NCI-H128 (cell line): Measurements from ENCODE around the gene SMYD5.

Experiments used
- DNase-seq: peaks from one replicate; lab custom pipeline; 2025; ENCODE audit not compliant: unreplicated experiment; lab: John Stamatoyannopoulos, UW

SMYD5 gene

DNA sequence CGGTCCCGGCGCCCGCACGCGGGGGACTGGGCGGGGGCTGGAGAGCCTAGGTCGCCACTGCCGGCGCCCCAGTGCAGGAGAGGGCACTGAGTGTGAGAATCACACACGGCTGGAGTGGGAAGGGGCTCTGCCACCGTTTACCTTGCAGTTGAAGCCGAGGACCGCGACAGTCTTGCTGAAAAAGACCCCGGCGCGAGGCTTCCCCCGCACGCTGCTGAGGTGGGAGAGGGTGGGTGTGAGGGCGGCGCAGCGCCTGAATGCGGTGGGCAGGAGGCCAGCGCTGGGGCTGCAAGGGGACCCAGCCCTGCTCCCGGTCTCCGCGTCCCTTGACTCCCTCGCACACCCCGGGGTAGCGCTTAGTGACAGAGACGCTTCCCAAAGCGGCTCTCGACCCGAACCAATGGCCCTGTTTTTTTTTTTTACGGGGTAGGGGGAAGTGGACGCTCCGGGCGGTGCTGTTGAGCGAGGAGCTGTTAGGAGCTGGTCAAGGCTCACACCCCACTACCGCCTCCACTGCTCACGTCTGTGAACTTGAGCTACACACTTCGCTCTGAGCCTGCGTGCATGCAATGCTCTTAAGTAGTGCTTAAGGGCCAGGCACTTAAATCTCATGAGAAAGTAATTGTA lies 10.9 kb upstream of the SMYD5 start:
- no peak for DNase-seq

DNA sequence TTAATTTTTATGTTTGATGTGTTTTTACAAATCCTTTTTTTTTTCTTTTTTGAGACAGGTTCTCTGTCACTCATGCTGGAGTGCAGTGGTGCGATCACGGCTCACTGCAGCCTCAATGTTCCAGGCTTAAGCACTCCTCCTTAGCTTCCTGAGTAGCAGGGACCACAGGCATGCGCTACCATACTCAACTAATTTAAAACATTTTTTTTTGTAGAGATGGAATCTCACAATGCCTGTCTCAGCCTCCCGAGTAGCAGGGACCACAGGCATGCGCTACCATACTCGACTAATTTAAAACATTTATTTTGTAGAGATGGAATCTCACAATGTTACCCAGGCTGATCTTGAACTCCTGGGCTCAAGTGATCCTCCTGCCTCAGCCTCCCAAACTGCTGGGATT lies 8.4 kb upstream of the SMYD5 start:
- DNase-seq: no peak

DNA sequence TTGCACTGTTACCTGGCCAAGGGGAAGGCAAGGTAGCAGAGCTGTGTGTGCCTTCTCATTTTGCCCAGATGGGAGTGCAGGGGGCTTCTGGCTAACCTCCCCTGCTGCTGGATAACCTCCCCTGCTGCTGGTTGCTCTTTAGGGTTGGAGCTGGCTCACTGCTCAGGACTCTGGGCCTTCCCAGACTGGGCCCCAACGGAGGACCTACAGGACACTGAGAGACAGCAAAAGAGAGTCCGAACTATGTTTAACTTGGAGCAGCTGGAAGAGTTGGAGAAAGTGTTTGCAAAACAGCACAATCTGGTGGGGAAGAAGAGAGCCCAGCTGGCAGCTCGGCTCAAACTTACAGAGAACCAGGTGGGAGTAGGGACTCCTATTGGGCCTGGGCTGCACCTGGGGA lies 5.8 kb upstream of the SMYD5 start:
- DNase-seq: no peak

GRCh38 chr2:73210019-73210418 lies 4.0 kb upstream of the SMYD5 start:
- no peak for DNase-seq

- DNase-seq: no peak
Measured at GRCh38 chr2:73210696-73211095, 3.3 kb upstream of the SMYD5 start.

DNA sequence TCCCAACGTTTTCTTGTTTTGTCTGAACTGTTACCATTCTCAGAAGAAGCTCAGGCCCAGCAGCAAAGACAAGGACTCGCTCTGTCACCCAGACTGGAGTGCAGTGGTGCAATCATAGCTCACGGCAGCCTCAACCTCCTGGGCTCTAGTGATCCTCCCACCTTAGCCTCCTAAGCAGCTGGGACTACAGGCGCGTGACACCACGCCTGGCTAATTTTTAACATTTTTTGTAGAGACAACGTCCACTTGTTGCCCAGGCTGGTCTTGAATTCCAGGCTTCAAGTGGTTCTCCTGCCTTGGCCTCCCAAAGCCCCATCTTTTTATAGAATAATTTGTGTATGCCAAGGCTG lies 2.0 kb upstream of the SMYD5 start:
- no peak for DNase-seq

GRCh38 chr2:73212448-73213176 lies 1.4 kb upstream of the SMYD5 start:
- DNase-seq: peak; percentile 18

GRCh38 chr2:73215254-73215653 lies 1.2 kb downstream of the SMYD5 start:
- DNase-seq: no peak

GRCh38 chr2:73217160-73217559 lies 3.1 kb downstream of the SMYD5 start:
- DNase-seq: no peak

DNA sequence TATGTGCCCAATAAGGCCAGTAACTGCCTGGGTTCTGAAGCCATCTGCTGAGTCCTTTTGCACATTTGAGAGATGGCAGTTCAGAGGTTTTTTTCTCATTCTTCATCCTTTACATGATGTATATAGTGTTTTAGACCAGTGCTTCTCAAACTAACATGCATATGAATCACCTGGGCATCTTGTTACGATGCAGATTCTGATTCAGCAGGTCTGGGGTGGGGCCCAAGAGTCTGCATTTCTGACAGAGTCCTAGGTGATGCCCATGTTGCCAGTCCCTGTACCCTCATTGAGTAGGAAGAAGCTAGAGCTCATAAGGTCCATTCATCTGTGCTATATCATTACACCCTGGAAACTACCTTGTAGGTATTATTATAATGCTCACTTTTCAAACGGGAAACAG lies 3.8 kb downstream of the SMYD5 start:
- DNase-seq: no peak

DNA sequence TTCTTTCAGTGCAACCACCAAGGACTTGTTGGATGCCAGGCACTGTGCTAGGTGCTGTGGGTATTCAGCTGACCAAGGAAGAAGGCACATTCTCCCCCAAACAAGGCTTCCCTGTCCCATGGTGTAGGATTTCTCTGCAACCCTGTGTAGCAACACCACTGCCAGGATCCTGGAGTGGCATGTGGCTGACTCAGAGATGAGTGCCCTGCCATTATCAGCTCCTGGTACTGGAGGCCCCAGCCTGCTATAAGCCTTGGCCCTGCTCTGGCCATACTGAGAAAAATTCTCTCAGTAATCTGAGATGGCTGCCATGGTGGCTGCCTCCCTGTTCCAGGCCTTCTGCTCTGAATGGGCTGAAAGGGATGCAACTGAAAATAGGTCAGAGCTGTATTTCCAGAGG lies 4.3 kb downstream of the SMYD5 start:
- DNase-seq: no peak

- no peak for DNase-seq
Measured at GRCh38 chr2:73223821-73224220, 9.8 kb downstream of the SMYD5 start.

DNA sequence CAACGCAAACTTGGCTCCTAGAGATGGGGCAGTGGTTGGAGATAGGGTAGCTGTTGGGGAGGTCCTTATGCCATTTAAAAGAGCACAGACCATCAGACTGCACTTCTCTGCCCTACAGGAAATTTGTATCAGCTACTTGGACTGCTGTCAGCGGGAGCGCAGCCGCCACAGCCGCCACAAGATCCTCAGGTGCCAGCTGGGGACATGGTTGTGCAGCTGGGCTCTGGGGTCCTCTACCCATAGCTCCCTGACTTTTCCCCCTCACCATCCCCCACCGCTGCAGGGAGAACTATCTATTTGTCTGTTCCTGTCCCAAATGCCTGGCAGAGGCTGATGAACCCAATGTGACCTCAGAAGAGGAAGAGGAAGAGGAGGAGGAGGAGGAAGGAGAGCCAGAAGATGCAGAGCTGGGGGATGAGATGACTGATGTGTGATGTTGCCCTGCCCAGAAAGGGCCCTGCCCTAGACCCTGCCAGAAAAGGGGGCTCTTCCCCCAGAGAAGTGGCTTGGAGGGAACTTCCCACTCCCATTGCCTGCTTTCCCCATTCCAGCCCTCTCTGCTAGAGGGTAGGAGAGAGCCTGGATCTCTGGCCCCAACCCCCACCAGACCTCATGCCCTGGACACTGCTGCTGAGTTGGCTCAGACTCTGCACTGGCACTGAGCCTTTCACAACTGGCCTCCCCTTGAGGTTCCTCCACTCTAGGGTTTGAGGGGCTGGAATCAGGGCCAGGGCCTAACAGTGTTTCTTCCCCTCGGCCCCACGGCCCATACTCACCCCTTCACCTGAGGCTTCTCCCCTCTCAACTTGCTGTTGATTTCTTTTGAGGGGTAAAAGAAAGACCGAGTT lies 11.7 kb downstream of the SMYD5 start:
- no peak for DNase-seq

- DNase-seq: no peak
Measured at GRCh38 chr2:73227086-73227485, 13.0 kb downstream of the SMYD5 start.

GRCh38 chr2:73228631-73229030 lies 14.6 kb downstream of the SMYD5 start:
- no peak for DNase-seq

GRCh38 chr2:73232403-73233153 lies 18.5 kb downstream of the SMYD5 start:
- DNase-seq: no peak

DNA sequence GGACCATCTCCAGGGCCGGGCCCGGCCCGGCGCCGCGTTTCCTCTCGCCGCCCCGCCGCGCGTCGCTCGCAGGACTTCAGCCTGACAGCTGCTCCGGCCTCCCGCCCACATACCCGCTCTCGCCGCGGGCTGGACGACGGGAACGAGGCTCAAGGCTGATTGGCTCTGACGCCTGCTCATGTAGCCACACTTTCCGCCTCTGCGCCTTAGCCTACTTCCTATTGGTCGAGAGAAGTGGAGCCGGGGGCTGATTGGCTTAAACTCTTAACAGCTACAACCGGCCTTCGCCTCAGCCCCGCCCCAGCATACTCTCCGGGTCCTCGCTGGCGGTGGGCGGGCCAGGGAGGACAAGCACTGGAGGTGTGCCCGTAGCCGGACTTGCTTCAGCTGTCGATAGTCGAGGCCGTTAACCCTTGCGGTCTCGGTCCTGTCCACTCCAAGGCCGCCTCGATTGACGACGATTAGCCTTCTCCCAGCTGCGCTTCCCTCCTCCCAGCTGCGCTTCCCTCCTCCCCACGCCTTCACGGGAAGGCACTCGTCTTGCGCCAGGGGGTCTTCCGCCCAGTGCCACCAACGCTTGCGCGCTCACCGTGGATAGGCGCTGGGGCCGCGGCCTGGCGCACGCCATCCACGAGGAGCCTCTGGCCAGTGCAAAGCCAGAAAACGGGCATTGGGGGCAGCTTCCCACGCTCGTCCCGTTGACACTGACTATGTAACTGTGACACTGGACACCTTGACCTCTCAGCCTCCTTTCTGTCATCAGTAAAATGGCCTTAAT lies 19.3 kb downstream of the SMYD5 start, which contains the start of gene PRADC1:
Gene PRADC1, minus strand, starts transcription at position 86 of the 778 bp plus-strand sequence. Its CDS starts 79 bp downstream, at position 7.
- peak; percentile 98 for DNase-seq

DNA sequence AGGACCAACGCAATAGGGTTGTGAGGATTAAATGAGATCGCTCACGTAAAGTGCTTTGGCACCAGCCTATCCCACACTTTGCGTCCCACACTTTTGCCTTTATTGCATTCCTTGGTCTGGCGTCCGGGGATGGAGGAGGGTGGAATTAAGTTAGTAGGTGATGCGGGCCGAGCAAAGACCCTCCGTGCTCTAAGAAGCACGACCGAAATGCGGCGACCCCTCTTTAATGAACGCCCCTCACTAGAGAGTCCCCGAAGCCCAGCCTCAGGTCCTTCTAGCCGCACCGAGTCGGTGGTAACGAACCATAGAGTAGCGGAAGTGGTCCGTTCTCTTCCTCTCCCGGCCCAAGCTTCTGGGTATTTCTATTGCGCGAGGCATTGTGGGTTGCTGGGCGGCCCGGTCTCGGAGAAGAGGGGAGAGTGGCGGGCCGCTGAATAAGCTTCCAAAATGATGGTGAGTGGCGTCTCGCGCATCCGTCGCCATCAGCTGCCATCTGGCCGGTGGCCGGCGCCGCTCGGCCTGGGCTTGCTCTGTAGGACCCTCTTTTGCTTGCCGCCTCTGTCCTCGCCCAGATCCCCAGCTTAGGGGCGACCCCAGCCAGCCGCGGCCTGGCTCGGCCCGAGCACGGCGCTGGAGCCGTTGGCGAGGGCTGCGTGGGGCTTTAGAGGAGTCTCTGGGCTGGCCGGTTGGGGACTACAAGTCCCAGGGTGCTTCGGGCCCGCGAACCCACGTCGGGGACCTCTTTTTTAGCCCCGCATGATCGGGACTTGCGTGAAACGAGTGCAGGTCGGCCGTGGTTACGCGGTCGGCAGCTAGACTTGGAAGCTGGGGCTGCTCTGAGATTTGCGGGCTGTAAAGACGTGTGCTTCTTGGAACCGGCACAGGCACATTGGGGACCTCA lies 20.1 kb downstream of the SMYD5 start, which contains the start of gene CCT7:
Gene CCT7, plus strand, starts transcription at position 377 of the 901 bp plus-strand sequence. Its CDS starts 71 bp downstream, at position 448.
- DNase-seq: peak; percentile 86

- DNase-seq: no peak
Measured at GRCh38 chr2:73235315-73236028, 21.4 kb downstream of the SMYD5 start.
